Measurements from ENCODE around the gene SALL3.

GRCh38 chr18:78932281-78932680, 47.3 kb upstream of the SALL3 start:
- TF ChIP-seq, protein P1, sequence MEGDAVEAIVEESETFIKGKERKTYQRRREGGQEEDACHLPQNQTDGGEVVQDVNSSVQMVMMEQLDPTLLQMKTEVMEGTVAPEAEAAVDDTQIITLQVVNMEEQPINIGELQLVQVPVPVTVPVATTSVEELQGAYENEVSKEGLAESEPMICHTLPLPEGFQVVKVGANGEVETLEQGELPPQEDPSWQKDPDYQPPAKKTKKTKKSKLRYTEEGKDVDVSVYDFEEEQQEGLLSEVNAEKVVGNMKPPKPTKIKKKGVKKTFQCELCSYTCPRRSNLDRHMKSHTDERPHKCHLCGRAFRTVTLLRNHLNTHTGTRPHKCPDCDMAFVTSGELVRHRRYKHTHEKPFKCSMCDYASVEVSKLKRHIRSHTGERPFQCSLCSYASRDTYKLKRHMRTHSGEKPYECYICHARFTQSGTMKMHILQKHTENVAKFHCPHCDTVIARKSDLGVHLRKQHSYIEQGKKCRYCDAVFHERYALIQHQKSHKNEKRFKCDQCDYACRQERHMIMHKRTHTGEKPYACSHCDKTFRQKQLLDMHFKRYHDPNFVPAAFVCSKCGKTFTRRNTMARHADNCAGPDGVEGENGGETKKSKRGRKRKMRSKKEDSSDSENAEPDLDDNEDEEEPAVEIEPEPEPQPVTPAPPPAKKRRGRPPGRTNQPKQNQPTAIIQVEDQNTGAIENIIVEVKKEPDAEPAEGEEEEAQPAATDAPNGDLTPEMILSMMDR (IDR thresholded peaks at IDR 0.05), result no peak
- TF ChIP-seq POLR2A (IDR thresholded peaks at IDR 0.05), result no peak
